ENCODE data around the gene REM2. TPM values are rescaled to one million over a fixed set of nuclear protein-coding genes. Genes with fewer than 3 reads are reported as not detected.
A peak's percentile ranks its signal among the peaks of the same experiment; 100 is the strongest.

Gene REM2
- total RNA-seq, 1 experiment from 2014 or later = 1.5 TPM

GRCh38 chr14:22836301-22837113, 46.5 kb upstream of the REM2 start, which contains the start of gene MMP14 (continued):
- TF ChIP-seq GTF2I (CRISPR knock-in tag; conservative IDR thresholded peaks at IDR 0.05) (no peak), ZBTB43 (CRISPR knock-in tag; IDR thresholded peaks at IDR 0.05) (no peak), SP1 (CRISPR knock-in tag; conservative IDR thresholded peaks at IDR 0.05) (peak; percentile 41; the same call in 1 of the 2 replicates)

GRCh38 chr14:22837114-22837749, 45.8 kb upstream of the REM2 start:
- ATAC-seq (peak; percentile 7; the same call in 1 of the 2 replicates), DNase-seq (ENCODE audit: low spot score) (peak; percentile 55)
- ChIA-PET CTCF (interaction anchor here (0.5 to 7.4 kb wide), 17 partner anchors 10 to 280 kb away, joined by 3 to 136 read pairs (median 6); partner anchors contain the start of genes LRP10 and REM2), POLR2A (interaction anchor here (0.6 to 3.7 kb wide), 12 partner anchors 7 to 238 kb away, joined by 3 to 81 read pairs (median 4); partner anchors contain the start of genes MRPL52, PRMT5 and REM2)
- H3K27ac Mint-ChIP-seq = peak overlapping the region; percentile 98
- TF ChIP-seq TP53 (CRISPR knock-in tag; IDR thresholded peaks at IDR 0.05) = peak; percentile 43; the same call in 1 of the 2 replicates
- no peak for TF ChIP-seq JAZF1 (CRISPR knock-in tag; IDR thresholded peaks at IDR 0.05)
- no peak for TF ChIP-seq CREM (CRISPR knock-in tag; IDR thresholded peaks at IDR 0.05)
- TF ChIP-seq ZNF121 (CRISPR knock-in tag; IDR thresholded peaks at IDR 0.05) = no peak
- 0 out of 2 replicates have a peak, but pooled peaks have one; percentile 33 for TF ChIP-seq MAX (CRISPR knock-in tag; IDR thresholded peaks at IDR 0.05)
- no peak for TF ChIP-seq ATF2 (CRISPR knock-in tag; IDR thresholded peaks at IDR 0.05; ENCODE audit: borderline replicate concordance, low read depth)
- TF ChIP-seq GRHL2 (CRISPR knock-in tag; IDR thresholded peaks at IDR 0.05; ENCODE audit: insufficient replicate concordance, severe bottlenecking) = no peak
- TF ChIP-seq ZNF532 (CRISPR knock-in tag; IDR thresholded peaks at IDR 0.05; ENCODE audit: borderline replicate concordance) = no peak
- peaks cover 21% of the 10 kb centered on the region for H3K36me3 Mint-ChIP-seq
- no peaks in the 10 kb centered on the region for H3K9me3 Mint-ChIP-seq
- H3K4me3 Mint-ChIP-seq = peak overlapping the region; percentile 100
- peaks cover 29% of the 10 kb centered on the region for H3K4me1 Mint-ChIP-seq
- H3K27me3 Mint-ChIP-seq (ENCODE audit: low read depth) = no peaks in the 10 kb centered on the region; the same call in 1 of the 2 replicates

Data from WTC11 (cell line).